Panc1 (cell line): ENCODE measurements around the gene FETUB. TPM values are rescaled to one million over a fixed set of nuclear protein-coding genes. Genes with fewer than 3 reads are reported as not detected.

Experiments
- ATAC-seq: fragments of 200-7000 bp; cut with Tn5 transposase; 2 replicates; pipeline ENCODE4 v1.9.1; 2020; ENCODE audit warnings: mild to moderate bottlenecking, moderate library complexity
- BruUV-seq: library from RNA; stranded (reverse); fragments of 400-500 nt; replicated peaks from 2 replicates; lab custom pipeline; 2021; lab: Mats Ljungman, UMichigan
- CTCF ChIA-PET: fragments of 300-600 bp; sonication (Branson Sonifier 250); formaldehyde crosslinking; loops from one replicate; lab custom pipeline; 2022; ENCODE audit warnings: antibody characterized with exemption; lab: Charles Lee
- POLR2A ChIA-PET: fragments of 300-600 bp; sonication (Branson Sonifier 250); formaldehyde crosslinking; loops from one replicate; lab custom pipeline; 2022; ENCODE audit warnings: antibody characterized with exemption; lab: Charles Lee
- DNase-seq: peaks from one replicate; pipeline ENCODE4 v3.0.0-alpha.2; 2010; ENCODE audit warnings: low read depth, low spot score
- H3K27ac ChIP-seq: 2 replicates; pipeline ENCODE4 v1.5.1; 2011; ENCODE audit warnings: mild to moderate bottlenecking, low read length, inconsistent platforms
- H3K27me3 ChIP-seq: fragments of 200-500 bp; sonication (Bioruptor generic); 2 replicates; pipeline ENCODE4 v1.6.0; 2014; ENCODE audit warnings: low read length, inconsistent platforms; ENCODE audit not compliant: control insufficient read depth, insufficient read depth
- H3K36me3 ChIP-seq: fragments of 200-500 bp; sonication (Bioruptor generic); 2 replicates; pipeline ENCODE4 v1.5.1; 2014; ENCODE audit warnings: inconsistent platforms, mild to moderate bottlenecking, low read length, moderate library complexity; ENCODE audit not compliant: control insufficient read depth, insufficient read depth
- H3K4me1 ChIP-seq: 2 replicates; pipeline ENCODE4 v1.5.1; 2011; ENCODE audit warnings: inconsistent platforms, mild to moderate bottlenecking, low read length, moderate library complexity; ENCODE audit not compliant: control insufficient read depth, insufficient read depth
- H3K4me3 ChIP-seq, 2 experiments: 2 replicates each; pipeline ENCODE4 v1.5.1; 2011 to 2012; ENCODE audit warnings: low read depth in 2 of 2, low read length in 2 of 2, mild to moderate bottlenecking in 2 of 2, inconsistent platforms in 1 of 2, moderate library complexity in 1 of 2
- H3K9me3 ChIP-seq: fragments of 200-500 bp; sonication (Bioruptor generic); 2 replicates; pipeline ENCODE4 v1.5.1; 2014; ENCODE audit warnings: low read depth, mild to moderate bottlenecking, inconsistent platforms, low read length, moderate library complexity; ENCODE audit not compliant: control insufficient read depth, insufficient read depth
- POLR2AphosphoS5 ChIP-seq: IDR thresholded peaks from 2 replicates; pipeline ENCODE4 v1.6.1; 2012; ENCODE audit warnings: mild to moderate bottlenecking, low read depth, low read length, moderate library complexity
- SIN3A ChIP-seq: IDR thresholded peaks from 2 replicates; pipeline ENCODE4 v1.6.1; 2012; ENCODE audit warnings: low read depth, mild to moderate bottlenecking, low read length, moderate library complexity, borderline replicate concordance; ENCODE audit not compliant: insufficient read depth
- TCF7L2 ChIP-seq: IDR thresholded peaks from 2 replicates; pipeline ENCODE4 v1.6.1; 2011; ENCODE audit warnings: mild to moderate bottlenecking, low read depth, low read length, inconsistent platforms
- in situ Hi-C: cut with HindIII; loops from 2 replicates; pipeline ENCODE4 v1.10.0; 2016; ENCODE audit warnings: low sequenced_read_pairs, low pct_unique_long_range_greater_than_20kb
- intact Hi-C: fragments of 100-400 bp; cut with micrococcal nuclease; formaldehyde crosslinking; loops from one replicate; pipeline ENCODE4 v1.10.0; 2022; ENCODE audit not compliant: unreplicated experiment
- total RNA-seq: library from RNA; stranded (reverse); gene quantifications from one replicate; pipeline ENCODE4 v1.2.1, GENCODE V29; 2021; ENCODE audit not compliant: unreplicated experiment
- TF ChIP-seq, protein P1 (sequence below), 2 experiments: IDR thresholded peaks; 2 replicates each; pipeline ENCODE4 v1.6.1; 2011 to 2012; ENCODE audit warnings: low read depth in 2 of 2, control low read depth in 1 of 2, low read length in 1 of 2, mild to moderate bottlenecking in 1 of 2, moderate library complexity in 1 of 2; ENCODE audit not compliant: insufficient read depth in 1 of 2
- TF ChIP-seq, protein P2 (sequence below): fragments of 450-650 bp; IDR thresholded peaks from 2 replicates; pipeline ENCODE4 v1.5.1; 2017; ENCODE audit warnings: mild to moderate bottlenecking

The FETUB gene
- total RNA-seq, 1 experiment from 2014 or later, result not detected

DNA sequence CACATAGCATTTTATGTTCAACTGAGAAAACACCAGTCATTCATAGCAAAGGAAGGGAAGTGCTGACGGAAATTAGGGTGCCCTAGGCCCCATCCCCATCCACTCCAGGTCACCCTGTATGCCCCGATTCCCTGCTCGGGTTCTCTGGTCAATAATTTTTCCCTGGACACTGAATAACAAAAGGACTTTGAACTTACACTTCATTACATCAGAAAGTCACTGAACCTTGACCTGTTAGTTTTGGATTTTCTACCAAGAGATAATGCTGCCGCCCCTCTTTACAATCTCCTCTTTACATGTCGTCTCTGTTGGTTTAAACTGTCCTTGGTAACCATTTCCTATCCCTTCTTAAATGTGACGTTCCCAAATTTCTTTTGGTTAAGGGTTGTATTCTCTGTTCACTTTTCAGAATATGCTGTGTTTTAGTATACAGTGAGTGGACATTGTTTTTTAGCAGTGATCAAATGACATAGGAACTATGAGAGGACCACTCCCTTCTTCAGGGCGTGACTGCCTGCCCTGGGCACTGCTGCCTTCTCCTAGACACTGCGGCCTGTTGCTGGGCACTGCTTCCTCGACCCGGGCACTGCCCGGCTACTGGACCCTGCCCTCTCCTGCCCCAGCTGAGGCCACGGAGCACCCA, 40.9 kb upstream of the FETUB start:
- no TSS peak for BruUV-seq
- in situ Hi-C loops (no loop called here), intact Hi-C loops (no loop called here)
- CTCF ChIA-PET, result interaction anchor here (0.6 to 1.4 kb wide), 3 partner anchors 17 to 696 kb away, joined by 3 to 6 read pairs (median 4); no protein-coding TSS in a partner anchor
- TF ChIP-seq, protein P1, sequence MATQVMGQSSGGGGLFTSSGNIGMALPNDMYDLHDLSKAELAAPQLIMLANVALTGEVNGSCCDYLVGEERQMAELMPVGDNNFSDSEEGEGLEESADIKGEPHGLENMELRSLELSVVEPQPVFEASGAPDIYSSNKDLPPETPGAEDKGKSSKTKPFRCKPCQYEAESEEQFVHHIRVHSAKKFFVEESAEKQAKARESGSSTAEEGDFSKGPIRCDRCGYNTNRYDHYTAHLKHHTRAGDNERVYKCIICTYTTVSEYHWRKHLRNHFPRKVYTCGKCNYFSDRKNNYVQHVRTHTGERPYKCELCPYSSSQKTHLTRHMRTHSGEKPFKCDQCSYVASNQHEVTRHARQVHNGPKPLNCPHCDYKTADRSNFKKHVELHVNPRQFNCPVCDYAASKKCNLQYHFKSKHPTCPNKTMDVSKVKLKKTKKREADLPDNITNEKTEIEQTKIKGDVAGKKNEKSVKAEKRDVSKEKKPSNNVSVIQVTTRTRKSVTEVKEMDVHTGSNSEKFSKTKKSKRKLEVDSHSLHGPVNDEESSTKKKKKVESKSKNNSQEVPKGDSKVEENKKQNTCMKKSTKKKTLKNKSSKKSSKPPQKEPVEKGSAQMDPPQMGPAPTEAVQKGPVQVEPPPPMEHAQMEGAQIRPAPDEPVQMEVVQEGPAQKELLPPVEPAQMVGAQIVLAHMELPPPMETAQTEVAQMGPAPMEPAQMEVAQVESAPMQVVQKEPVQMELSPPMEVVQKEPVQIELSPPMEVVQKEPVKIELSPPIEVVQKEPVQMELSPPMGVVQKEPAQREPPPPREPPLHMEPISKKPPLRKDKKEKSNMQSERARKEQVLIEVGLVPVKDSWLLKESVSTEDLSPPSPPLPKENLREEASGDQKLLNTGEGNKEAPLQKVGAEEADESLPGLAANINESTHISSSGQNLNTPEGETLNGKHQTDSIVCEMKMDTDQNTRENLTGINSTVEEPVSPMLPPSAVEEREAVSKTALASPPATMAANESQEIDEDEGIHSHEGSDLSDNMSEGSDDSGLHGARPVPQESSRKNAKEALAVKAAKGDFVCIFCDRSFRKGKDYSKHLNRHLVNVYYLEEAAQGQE (IDR thresholded peaks at IDR 0.05; ENCODE audit: insufficient read depth in 1 of 2, low read depth in 2 of 2, low read length in 1 of 2), result no peak
- TF ChIP-seq SIN3A (no peak), TCF7L2 (no peak), POLR2AphosphoS5 (no peak)
- TF ChIP-seq, protein P2, sequence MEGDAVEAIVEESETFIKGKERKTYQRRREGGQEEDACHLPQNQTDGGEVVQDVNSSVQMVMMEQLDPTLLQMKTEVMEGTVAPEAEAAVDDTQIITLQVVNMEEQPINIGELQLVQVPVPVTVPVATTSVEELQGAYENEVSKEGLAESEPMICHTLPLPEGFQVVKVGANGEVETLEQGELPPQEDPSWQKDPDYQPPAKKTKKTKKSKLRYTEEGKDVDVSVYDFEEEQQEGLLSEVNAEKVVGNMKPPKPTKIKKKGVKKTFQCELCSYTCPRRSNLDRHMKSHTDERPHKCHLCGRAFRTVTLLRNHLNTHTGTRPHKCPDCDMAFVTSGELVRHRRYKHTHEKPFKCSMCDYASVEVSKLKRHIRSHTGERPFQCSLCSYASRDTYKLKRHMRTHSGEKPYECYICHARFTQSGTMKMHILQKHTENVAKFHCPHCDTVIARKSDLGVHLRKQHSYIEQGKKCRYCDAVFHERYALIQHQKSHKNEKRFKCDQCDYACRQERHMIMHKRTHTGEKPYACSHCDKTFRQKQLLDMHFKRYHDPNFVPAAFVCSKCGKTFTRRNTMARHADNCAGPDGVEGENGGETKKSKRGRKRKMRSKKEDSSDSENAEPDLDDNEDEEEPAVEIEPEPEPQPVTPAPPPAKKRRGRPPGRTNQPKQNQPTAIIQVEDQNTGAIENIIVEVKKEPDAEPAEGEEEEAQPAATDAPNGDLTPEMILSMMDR, result no peak
- Histone ChIP-seq H3K9me3 (no peaks in the 10 kb centered on the region), H3K36me3 (no peaks in the 10 kb centered on the region), H3K4me1 (no peaks in the 10 kb centered on the region), H3K27me3 (no peaks in the 10 kb centered on the region), H3K27ac (no peak overlapping the region; the same call in 1 of the 2 replicates), H3K4me3 (no peak overlapping the region)
- no peak for DNase-seq
- ATAC-seq, result no peak
- POLR2A ChIA-PET, result no interaction called here

DNA sequence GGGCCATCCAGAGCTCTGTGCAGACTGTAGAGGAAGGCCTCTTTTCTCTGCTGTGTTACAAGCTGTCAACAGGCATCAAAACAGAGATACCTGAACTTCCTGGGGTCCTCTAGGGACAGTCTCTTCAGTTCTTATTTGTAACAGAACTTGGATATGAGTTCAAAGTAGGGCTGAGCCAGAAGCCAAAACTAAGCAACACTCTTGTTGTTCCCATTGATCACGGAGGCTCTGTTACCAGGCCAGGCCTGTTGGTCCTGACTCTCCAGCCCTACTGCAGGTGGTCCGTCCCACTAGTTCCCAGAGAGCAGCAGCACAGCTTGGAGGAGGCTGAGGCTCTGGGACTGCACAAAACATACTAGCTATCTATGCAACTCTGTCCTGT, 40.4 kb upstream of the FETUB start:
- H3K27ac ChIP-seq, result no peak overlapping the region
- H3K27me3 ChIP-seq, result no peaks in the 10 kb centered on the region
- H3K9me3 ChIP-seq, result no peaks in the 10 kb centered on the region
- intact Hi-C loops (no loop called here), in situ Hi-C loops (no loop called here)
- TF ChIP-seq SIN3A (no peak), POLR2AphosphoS5 (no peak), TCF7L2 (no peak)
- TF ChIP-seq, protein P2, result no peak
- TF ChIP-seq, protein P1 (IDR thresholded peaks at IDR 0.05; ENCODE audit: insufficient read depth in 1 of 2, low read depth in 2 of 2, low read length in 1 of 2), result no peak
- no peak overlapping the region for H3K4me3 ChIP-seq
- H3K4me1 ChIP-seq, result no peaks in the 10 kb centered on the region
- DNase-seq, result no peak
- H3K36me3 ChIP-seq, result no peaks in the 10 kb centered on the region
- CTCF ChIA-PET, result interaction anchor here (1.4 kb wide), 1 partner anchor 17 kb away, joined by 6 read pairs; no protein-coding TSS in a partner anchor
- POLR2A ChIA-PET, result no interaction called here
- BruUV-seq, result no TSS peak
- no peak for ATAC-seq
